AG08395 (cell line): Measurements from ENCODE around the gene PAX5.

Experiments used
- DNase-seq: peaks from one replicate; pipeline ENCODE4 v3.0.0; 2012; ENCODE audit warnings: mixed read lengths, low spot score

Gene PAX5

GRCh38 chr9:36987891-36988290, 46.2 kb downstream of the PAX5 start:
- DNase-seq = no peak

GRCh38 chr9:36987409-36987808, 46.7 kb downstream of the PAX5 start:
- DNase-seq = no peak

GRCh38 chr9:36986468-36987408, 47.3 kb downstream of the PAX5 start:
- DNase-seq = no peak

- no peak for DNase-seq
These were observed 48.1 kb downstream of the PAX5 start for GRCh38 chr9:36985769-36986467.

- DNase-seq = no peak
These were observed 48.9 kb downstream of the PAX5 start for GRCh38 chr9:36985061-36985768.

- no peak for DNase-seq
These were observed 53.7 kb downstream of the PAX5 start for GRCh38 chr9:36980148-36980974.

- DNase-seq = no peak
These were observed 57.6 kb downstream of the PAX5 start for GRCh38 chr9:36976371-36977030.

- no peak for DNase-seq
These were observed 59.3 kb downstream of the PAX5 start for GRCh38 chr9:36974731-36975130.

GRCh38 chr9:36971935-36972488, 62.1 kb downstream of the PAX5 start:
- no peak for DNase-seq

GRCh38 chr9:36970007-36970888, 63.8 kb downstream of the PAX5 start:
- no peak for DNase-seq

GRCh38 chr9:36969216-36969771, 64.8 kb downstream of the PAX5 start:
- no peak for DNase-seq

GRCh38 chr9:36968574-36969215, 65.4 kb downstream of the PAX5 start:
- no peak for DNase-seq

GRCh38 chr9:36967997-36968396, 66.1 kb downstream of the PAX5 start:
- DNase-seq = no peak

- no peak for DNase-seq
These were observed 67.5 kb downstream of the PAX5 start for GRCh38 chr9:36966371-36967097.

- DNase-seq = no peak
These were observed 69.3 kb downstream of the PAX5 start for GRCh38 chr9:36964791-36965190.

- no peak for DNase-seq
These were observed 70.7 kb downstream of the PAX5 start for GRCh38 chr9:36963346-36963745.

- DNase-seq = no peak
These were observed 71.4 kb downstream of the PAX5 start for GRCh38 chr9:36962691-36963090.
